GM18526 (cell line): Measurements from ENCODE around the gene PROP1.

ENCODE experiments used
- POLR2A ChIP-seq: IDR thresholded peaks from 3 replicates; pipeline ENCODE4 v1.6.1; 2011; ENCODE audit not compliant: insufficient read length; ENCODE audit errors: extremely low read depth

PROP1 gene

GRCh38 chr5:177995691-177996595 is at the start of gene PROP1:
Gene PROP1 (minus strand): TSS chr5:177996242. CDS start chr5:177995933, 309 bp downstream.
- no peak for TF ChIP-seq POLR2A

- no peak for TF ChIP-seq POLR2A
Measured at GRCh38 chr5:177997846-177998245, 1.8 kb upstream of the PROP1 start.

GRCh38 chr5:177997319-177997670 is 1.3 kb upstream of the PROP1 start:
- TF ChIP-seq POLR2A = no peak

- no peak for TF ChIP-seq POLR2A
Measured at GRCh38 chr5:177996660-177997318, 747 bp upstream of the PROP1 start.

- TF ChIP-seq POLR2A = no peak
Measured at GRCh38 chr5:177994561-177995190, 1.4 kb downstream of the PROP1 start.

- TF ChIP-seq POLR2A = no peak
Measured at GRCh38 chr5:177994063-177994462, 2.0 kb downstream of the PROP1 start.

GRCh38 chr5:177992466-177992865 is 3.6 kb downstream of the PROP1 start:
- TF ChIP-seq POLR2A = no peak

- no peak for TF ChIP-seq POLR2A
Measured at GRCh38 chr5:177988989-177989625, 6.9 kb downstream of the PROP1 start.

GRCh38 chr5:177987326-177987725 is 8.7 kb downstream of the PROP1 start:
- TF ChIP-seq POLR2A = no peak

GRCh38 chr5:177985430-177986040 is 10.5 kb downstream of the PROP1 start:
- TF ChIP-seq POLR2A = no peak

GRCh38 chr5:177984584-177985206 is 11.3 kb downstream of the PROP1 start:
- TF ChIP-seq POLR2A = no peak

GRCh38 chr5:177983763-177984583 is 12.1 kb downstream of the PROP1 start:
- no peak for TF ChIP-seq POLR2A

- TF ChIP-seq POLR2A = no peak
Measured at GRCh38 chr5:177982956-177983355, 13.1 kb downstream of the PROP1 start.
